A549 (cell line): ENCODE data around the gene GIGYF1. TPM values are rescaled to one million over a fixed set of nuclear protein-coding genes. Genes with fewer than 3 reads are reported as not detected.

ENCODE experiments used
- ATAC-seq, 2 experiments: fragments of 200-7000 bp in 1 of 2; fragments of >200 bp in 1 of 2; cut with Nextera tagmentation in 1 of 2; cut with Tn5 transposase in 1 of 2; 3 replicates each; pipeline versions ENCODE4 v1.8.0 to v1.9.1; 2018 to 2020; ENCODE audit warnings: mild to moderate bottlenecking in 1 of 2, moderate library complexity in 1 of 2
- CTCF ChIA-PET: fragments of 300-600 bp; sonication (Branson Sonifier 250); formaldehyde crosslinking; extraction: SDS; loops from one replicate; lab custom pipeline; 2021; ENCODE audit warnings: antibody characterized with exemption, inconsistent platforms; lab: Yijun Ruan, JAX
- POLR2A ChIA-PET: fragments of 350-600 bp; formaldehyde crosslinking; extraction: SDS; loops from one replicate; lab custom pipeline; 2021; ENCODE audit warnings: antibody characterized with exemption, inconsistent platforms; lab: Yijun Ruan, JAX
- DNase-seq, 2 experiments: peaks; one replicate each; pipeline versions ENCODE4 v3.0.0 to v3.0.0-alpha.2; 2011 to 2016; ENCODE audit warnings: low read depth in 1 of 2, low spot score in 1 of 2
- FAIRE-seq: peaks from 2 replicates; lab custom pipeline; 2011; peaks lifted over from hg19 to GRCh38; lab: Jason Lieb, UNC
- H3K27ac ChIP-seq, 2 experiments: fragments of >200 bp; sonication (Bioruptor Twin); formaldehyde crosslinking; 3 replicates each; pipeline ENCODE4 v1.5.1; 2016 to 2017
- H3K4me1 ChIP-seq: fragments of >200 bp; sonication (Bioruptor Twin); formaldehyde crosslinking; 3 replicates; pipeline ENCODE4 v1.6.1; 2016
- H3K4me2 ChIP-seq: fragments of >200 bp; sonication (Bioruptor Twin); formaldehyde crosslinking; 3 replicates; pipeline ENCODE4 v1.6.1; 2016
- H3K4me3 ChIP-seq: fragments of >200 bp; sonication (Bioruptor Twin); formaldehyde crosslinking; 3 replicates; pipeline ENCODE4 v1.5.1; 2016
- H3K9me3 ChIP-seq: fragments of >200 bp; sonication (Bioruptor Twin); formaldehyde crosslinking; 3 replicates; pipeline ENCODE4 v1.6.1; 2016
- BHLHE40 ChIP-seq: IDR thresholded peaks from 2 replicates; pipeline ENCODE4 v1.6.1; 2012; ENCODE audit warnings: low read depth, low read length, inconsistent platforms
- CBX8 ChIP-seq: fragments of 200-600 bp; sonication (generic); IDR thresholded peaks from 2 replicates; pipeline ENCODE4 v1.6.1; 2016
- EHMT2 ChIP-seq: fragments of 200-600 bp; sonication (generic); IDR thresholded peaks from 2 replicates; pipeline ENCODE4 v1.6.1; 2016; ENCODE audit warnings: antibody characterized with exemption, low read depth, mild to moderate bottlenecking, moderate library complexity
- EP300 ChIP-seq, 2 experiments: fragments of >200 bp; sonication (Bioruptor Twin); formaldehyde crosslinking; IDR thresholded peaks; 2 replicates in 1 of 2; 3 replicates in 1 of 2; pipeline ENCODE4 v1.6.1; 2016 to 2017
- FOSL2 ChIP-seq, 2 experiments: fragments of 450-650 bp in 1 of 2; fragments of >200 bp in 1 of 2; sonication (Bioruptor Twin) in 1 of 2; formaldehyde crosslinking; IDR thresholded peaks; 2 replicates each; pipeline versions ENCODE4 v1.5.0 to v1.6.1; 2016 to 2020; ENCODE audit warnings: mild to moderate bottlenecking in 1 of 2, moderate library complexity in 1 of 2
- HOXA7 ChIP-seq: fragments of 250-450 bp; sonication (Bioruptor Pico); IDR thresholded peaks from 2 replicates; pipeline ENCODE4 v1.5.0; 2020; ENCODE audit warnings: mild to moderate bottlenecking, moderate library complexity
- JUN ChIP-seq, 2 experiments: fragments of >200 bp; sonication (Bioruptor Twin); formaldehyde crosslinking; IDR thresholded peaks; 2 replicates in 1 of 2; 3 replicates in 1 of 2; pipeline ENCODE4 v1.6.1; 2016 to 2017
- KDM5A ChIP-seq: fragments of 200-600 bp; sonication (generic); IDR thresholded peaks from 2 replicates; pipeline ENCODE4 v1.6.1; 2016; ENCODE audit warnings: antibody characterized with exemption, mild to moderate bottlenecking
- MAZ ChIP-seq: fragments of 150-350 bp; IDR thresholded peaks from 2 replicates; pipeline ENCODE4 v1.6.1; 2014; ENCODE audit warnings: antibody characterized with exemption, low read depth, low read length, borderline replicate concordance
- NPAS2 ChIP-seq: fragments of 250-450 bp; sonication (Bioruptor Pico); IDR thresholded peaks from 2 replicates; pipeline ENCODE4 v1.8.0; 2022; ENCODE audit warnings: mild to moderate bottlenecking, moderate library complexity, borderline replicate concordance
- NR3C1 ChIP-seq: fragments of >200 bp; sonication (Bioruptor Twin); formaldehyde crosslinking; IDR thresholded peaks from 3 replicates; pipeline ENCODE4 v1.6.1; 2017
- PHF8 ChIP-seq: fragments of 200-600 bp; sonication (generic); IDR thresholded peaks from 2 replicates; pipeline ENCODE4 v1.6.1; 2016; ENCODE audit warnings: low read depth, mild to moderate bottlenecking, antibody characterized with exemption, moderate library complexity, borderline replicate concordance
- POLR2AphosphoS2 ChIP-seq: conservative IDR thresholded peaks from 2 replicates; pipeline ENCODE4 v1.6.1; 2012; ENCODE audit warnings: low read length, improper control_type of control experiment, inconsistent platforms
- RNF2 ChIP-seq: fragments of 200-600 bp; sonication (generic); IDR thresholded peaks from 2 replicates; pipeline ENCODE4 v1.6.1; 2016; ENCODE audit warnings: low read depth, mild to moderate bottlenecking, antibody characterized with exemption, moderate library complexity, borderline replicate concordance
- ZSCAN20 ChIP-seq: fragments of 250-450 bp; sonication (Bioruptor Pico); IDR thresholded peaks from 2 replicates; pipeline ENCODE4 v1.8.0; 2022; ENCODE audit warnings: mild to moderate bottlenecking, moderate library complexity
- WGBS: methylation state at CpG from one replicate; pipeline ENCODE4 v1.1.6; 2017; ENCODE audit errors: missing lambda C conversion rate; 5-methylcytosine and 5-hydroxymethylcytosine counted together
- polyA plus RNA-seq, 4 experiments: library from polyadenylated mRNA; depleted of rRNA in 3 of 4; stranded (reverse); fragments of >200 nt; fragmentation: RNase III in 1 of 4; extraction: RNeasy Plus Mini Kit Qiagen cat#74134 plus additional on column Dnase treatment in 1 of 4; gene quantifications; 2 replicates in 3 of 4; 3 replicates in 1 of 4; pipeline ENCODE4 v1.2.3, GENCODE V29; 2011 to 2017
- TF ChIP-seq, protein P1 (sequence below): fragments of >200 bp; sonication (Bioruptor Twin); formaldehyde crosslinking; IDR thresholded peaks from 3 replicates; pipeline ENCODE4 v1.5.1; 2016
- TF ChIP-seq, protein P2 (sequence below): fragments of >200 bp; sonication (Bioruptor Twin); formaldehyde crosslinking; IDR thresholded peaks from 2 replicates; pipeline ENCODE4 v1.6.1; 2016
- TF ChIP-seq, protein P3 (sequence below): fragments of 150-350 bp; IDR thresholded peaks from 2 replicates; pipeline ENCODE4 v1.6.1; 2014; ENCODE audit warnings: low read depth, mild to moderate bottlenecking, low read length
- TF ChIP-seq, protein P4 (sequence below): fragments of 200-600 bp; sonication (generic); IDR thresholded peaks from 2 replicates; pipeline ENCODE4 v1.6.1; 2016; ENCODE audit warnings: antibody characterized with exemption, mild to moderate bottlenecking, moderate library complexity
- TF ChIP-seq, protein P5 (sequence below): IDR thresholded peaks from 2 replicates; pipeline ENCODE4 v1.6.1; 2012

Gene GIGYF1
- polyA plus RNA-seq, 2 of the 4 experiments (the other 2 are of a cell fraction) = 5.1 to 18.9 TPM

DNA sequence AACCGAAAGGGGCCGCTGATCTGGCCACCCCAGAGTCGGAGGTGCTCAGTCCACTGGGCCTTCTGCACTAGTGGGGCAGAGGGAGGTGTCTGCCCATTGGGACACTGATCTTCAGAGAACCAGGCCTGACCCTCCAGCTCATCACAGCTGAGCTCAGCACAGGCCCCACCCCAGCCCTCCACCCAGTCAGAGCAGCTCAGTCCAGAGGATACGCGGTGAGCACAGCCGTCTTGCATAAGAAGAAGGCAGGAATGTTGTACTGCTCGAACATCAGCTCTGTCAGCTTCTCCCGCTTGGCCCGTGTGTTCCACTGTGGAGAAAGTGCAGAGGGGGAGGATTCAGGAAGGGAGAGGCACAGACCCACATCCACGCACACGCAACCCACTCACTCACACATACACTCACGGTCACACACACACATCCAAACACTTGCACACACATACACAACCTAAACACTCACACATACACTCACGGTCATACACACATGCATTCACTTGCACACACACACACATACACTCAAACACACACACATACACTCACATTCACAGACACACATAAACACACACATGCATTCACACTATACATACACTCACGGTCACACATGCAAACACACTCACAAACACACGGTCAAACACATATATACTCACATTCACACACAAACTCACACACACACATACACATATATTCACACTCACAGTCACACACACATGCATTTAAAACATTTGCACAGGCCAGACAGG, 44.1 kb downstream of the GIGYF1 start (continued):
- TF ChIP-seq JUN (IDR thresholded peaks at IDR 0.05) = no peak

DNA sequence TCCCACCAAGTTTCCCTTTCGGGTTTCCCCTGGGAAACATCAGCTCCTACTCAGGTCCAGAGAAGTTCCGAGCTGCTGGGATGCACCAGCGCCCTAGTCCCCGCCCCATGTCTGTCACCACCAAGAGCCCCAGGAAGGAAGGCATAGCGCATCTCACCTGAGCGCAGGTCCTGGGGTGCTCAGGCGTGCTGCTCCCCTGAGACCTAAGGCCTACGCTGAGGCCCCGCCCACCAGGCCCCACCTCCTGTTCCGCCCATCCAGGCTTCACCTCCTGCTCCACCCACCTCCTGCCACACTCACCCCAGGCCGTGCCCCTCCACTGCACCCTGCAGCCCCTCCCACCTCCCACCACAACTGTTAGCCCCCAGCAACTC, 51.5 kb downstream of the GIGYF1 start:
- no peak for TF ChIP-seq EP300 (IDR thresholded peaks at IDR 0.05)
- TF ChIP-seq RNF2 = no peak
- TF ChIP-seq BHLHE40 = no peak
- TF ChIP-seq, protein P1, sequence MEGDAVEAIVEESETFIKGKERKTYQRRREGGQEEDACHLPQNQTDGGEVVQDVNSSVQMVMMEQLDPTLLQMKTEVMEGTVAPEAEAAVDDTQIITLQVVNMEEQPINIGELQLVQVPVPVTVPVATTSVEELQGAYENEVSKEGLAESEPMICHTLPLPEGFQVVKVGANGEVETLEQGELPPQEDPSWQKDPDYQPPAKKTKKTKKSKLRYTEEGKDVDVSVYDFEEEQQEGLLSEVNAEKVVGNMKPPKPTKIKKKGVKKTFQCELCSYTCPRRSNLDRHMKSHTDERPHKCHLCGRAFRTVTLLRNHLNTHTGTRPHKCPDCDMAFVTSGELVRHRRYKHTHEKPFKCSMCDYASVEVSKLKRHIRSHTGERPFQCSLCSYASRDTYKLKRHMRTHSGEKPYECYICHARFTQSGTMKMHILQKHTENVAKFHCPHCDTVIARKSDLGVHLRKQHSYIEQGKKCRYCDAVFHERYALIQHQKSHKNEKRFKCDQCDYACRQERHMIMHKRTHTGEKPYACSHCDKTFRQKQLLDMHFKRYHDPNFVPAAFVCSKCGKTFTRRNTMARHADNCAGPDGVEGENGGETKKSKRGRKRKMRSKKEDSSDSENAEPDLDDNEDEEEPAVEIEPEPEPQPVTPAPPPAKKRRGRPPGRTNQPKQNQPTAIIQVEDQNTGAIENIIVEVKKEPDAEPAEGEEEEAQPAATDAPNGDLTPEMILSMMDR = no peak
- TF ChIP-seq POLR2AphosphoS2 = no peak
- TF ChIP-seq KDM5A = no peak
- TF ChIP-seq, protein P2, sequence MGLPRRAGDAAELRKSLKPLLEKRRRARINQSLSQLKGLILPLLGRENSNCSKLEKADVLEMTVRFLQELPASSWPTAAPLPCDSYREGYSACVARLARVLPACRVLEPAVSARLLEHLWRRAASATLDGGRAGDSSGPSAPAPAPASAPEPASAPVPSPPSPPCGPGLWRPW = no peak
- no peak for TF ChIP-seq MAZ
- TF ChIP-seq HOXA7 (CRISPR knock-in tag) = no peak
- TF ChIP-seq CBX8 = no peak
- TF ChIP-seq, protein P3, sequence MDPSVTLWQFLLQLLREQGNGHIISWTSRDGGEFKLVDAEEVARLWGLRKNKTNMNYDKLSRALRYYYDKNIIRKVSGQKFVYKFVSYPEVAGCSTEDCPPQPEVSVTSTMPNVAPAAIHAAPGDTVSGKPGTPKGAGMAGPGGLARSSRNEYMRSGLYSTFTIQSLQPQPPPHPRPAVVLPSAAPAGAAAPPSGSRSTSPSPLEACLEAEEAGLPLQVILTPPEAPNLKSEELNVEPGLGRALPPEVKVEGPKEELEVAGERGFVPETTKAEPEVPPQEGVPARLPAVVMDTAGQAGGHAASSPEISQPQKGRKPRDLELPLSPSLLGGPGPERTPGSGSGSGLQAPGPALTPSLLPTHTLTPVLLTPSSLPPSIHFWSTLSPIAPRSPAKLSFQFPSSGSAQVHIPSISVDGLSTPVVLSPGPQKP = no peak
- no peak for TF ChIP-seq EHMT2
- TF ChIP-seq, protein P4, sequence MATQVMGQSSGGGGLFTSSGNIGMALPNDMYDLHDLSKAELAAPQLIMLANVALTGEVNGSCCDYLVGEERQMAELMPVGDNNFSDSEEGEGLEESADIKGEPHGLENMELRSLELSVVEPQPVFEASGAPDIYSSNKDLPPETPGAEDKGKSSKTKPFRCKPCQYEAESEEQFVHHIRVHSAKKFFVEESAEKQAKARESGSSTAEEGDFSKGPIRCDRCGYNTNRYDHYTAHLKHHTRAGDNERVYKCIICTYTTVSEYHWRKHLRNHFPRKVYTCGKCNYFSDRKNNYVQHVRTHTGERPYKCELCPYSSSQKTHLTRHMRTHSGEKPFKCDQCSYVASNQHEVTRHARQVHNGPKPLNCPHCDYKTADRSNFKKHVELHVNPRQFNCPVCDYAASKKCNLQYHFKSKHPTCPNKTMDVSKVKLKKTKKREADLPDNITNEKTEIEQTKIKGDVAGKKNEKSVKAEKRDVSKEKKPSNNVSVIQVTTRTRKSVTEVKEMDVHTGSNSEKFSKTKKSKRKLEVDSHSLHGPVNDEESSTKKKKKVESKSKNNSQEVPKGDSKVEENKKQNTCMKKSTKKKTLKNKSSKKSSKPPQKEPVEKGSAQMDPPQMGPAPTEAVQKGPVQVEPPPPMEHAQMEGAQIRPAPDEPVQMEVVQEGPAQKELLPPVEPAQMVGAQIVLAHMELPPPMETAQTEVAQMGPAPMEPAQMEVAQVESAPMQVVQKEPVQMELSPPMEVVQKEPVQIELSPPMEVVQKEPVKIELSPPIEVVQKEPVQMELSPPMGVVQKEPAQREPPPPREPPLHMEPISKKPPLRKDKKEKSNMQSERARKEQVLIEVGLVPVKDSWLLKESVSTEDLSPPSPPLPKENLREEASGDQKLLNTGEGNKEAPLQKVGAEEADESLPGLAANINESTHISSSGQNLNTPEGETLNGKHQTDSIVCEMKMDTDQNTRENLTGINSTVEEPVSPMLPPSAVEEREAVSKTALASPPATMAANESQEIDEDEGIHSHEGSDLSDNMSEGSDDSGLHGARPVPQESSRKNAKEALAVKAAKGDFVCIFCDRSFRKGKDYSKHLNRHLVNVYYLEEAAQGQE = no peak
- TF ChIP-seq, protein P5, sequence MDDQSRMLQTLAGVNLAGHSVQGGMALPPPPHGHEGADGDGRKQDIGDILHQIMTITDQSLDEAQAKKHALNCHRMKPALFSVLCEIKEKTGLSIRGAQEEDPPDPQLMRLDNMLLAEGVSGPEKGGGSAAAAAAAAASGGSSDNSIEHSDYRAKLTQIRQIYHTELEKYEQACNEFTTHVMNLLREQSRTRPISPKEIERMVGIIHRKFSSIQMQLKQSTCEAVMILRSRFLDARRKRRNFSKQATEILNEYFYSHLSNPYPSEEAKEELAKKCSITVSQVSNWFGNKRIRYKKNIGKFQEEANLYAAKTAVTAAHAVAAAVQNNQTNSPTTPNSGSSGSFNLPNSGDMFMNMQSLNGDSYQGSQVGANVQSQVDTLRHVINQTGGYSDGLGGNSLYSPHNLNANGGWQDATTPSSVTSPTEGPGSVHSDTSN = no peak
- no peak for TF ChIP-seq NPAS2 (CRISPR knock-in tag)
- no peak for TF ChIP-seq ZSCAN20 (CRISPR knock-in tag)
- TF ChIP-seq NR3C1 = no peak
- no peak for TF ChIP-seq FOSL2 (IDR thresholded peaks at IDR 0.05)
- no peak for TF ChIP-seq FOSL2 (CRISPR knock-in tag; IDR thresholded peaks at IDR 0.05)
- TF ChIP-seq PHF8 = no peak
- Histone ChIP-seq H3K4me2 (no peak overlapping the region), H3K4me1 (no peaks in the 10 kb centered on the region), H3K9me3 (no peaks in the 10 kb centered on the region), H3K4me3 (no peak overlapping the region), H3K27ac (no peak overlapping the region)
- CTCF ChIA-PET = interaction anchor here (0.6 to 4.4 kb wide), 3 partner anchors 9 to 149 kb away, joined by 3 to 39 read pairs (median 4); no protein-coding TSS in a partner anchor
- peak in 1 of 2 experiments; percentile 79; a peak in 3 of 6 replicates for ATAC-seq
- POLR2A ChIA-PET = interaction anchor here (1.0 kb wide), 1 partner anchor 11 kb away, joined by 5 read pairs; no protein-coding TSS in a partner anchor
- no peak for FAIRE-seq
- WGBS = 64% methylated on average over 6 of the region's 11 CpGs
- peak in 1 of 2 experiments; percentile 42 for DNase-seq
